ENCODE results near the gene MEF2B.

The MEF2B gene

GRCh38 chr19:19169236-19170052 is 619 bp downstream of the MEF2B start:
- Histone ChIP-seq H3K27me3 (peaks cover 0 to 5% of the 10 kb centered on the region in 2 donors), H3K27ac (no peak overlapping the region), H3K9me3 (no peaks in the 10 kb centered on the region), H3K36me3 (peaks cover 0 to 9% (median 0%) of the 10 kb centered on the region in 3 donors), H3K4me3 (no peak overlapping the region), H3K4me1 (peaks cover 0 to 13% (median 10%) of the 10 kb centered on the region in 4 donors)
- intact Hi-C loops (cut with DNase I; ENCODE audit: low total_unique reads): no loop called here
- no peak for TF ChIP-seq CTCF (IDR thresholded peaks at IDR 0.05)
- DNase-seq: no peak

- intact Hi-C loops (cut with DNase I; ENCODE audit: low total_unique reads): no loop called here
- Histone ChIP-seq H3K4me1 (peaks cover 0 to 13% (median 10%) of the 10 kb centered on the region in 4 donors), H3K36me3 (peaks cover 0 to 7% (median 0%) of the 10 kb centered on the region in 3 donors), H3K27me3 (peaks cover 0 to 5% of the 10 kb centered on the region in 2 donors), H3K4me3 (no peak overlapping the region), H3K9me3 (no peaks in the 10 kb centered on the region), H3K27ac (no peak overlapping the region)
- DNase-seq: no peak
- no peak for TF ChIP-seq CTCF (IDR thresholded peaks at IDR 0.05)
These were observed 2.5 kb downstream of the MEF2B start for GRCh38 chr19:19167612-19168011.

DNA sequence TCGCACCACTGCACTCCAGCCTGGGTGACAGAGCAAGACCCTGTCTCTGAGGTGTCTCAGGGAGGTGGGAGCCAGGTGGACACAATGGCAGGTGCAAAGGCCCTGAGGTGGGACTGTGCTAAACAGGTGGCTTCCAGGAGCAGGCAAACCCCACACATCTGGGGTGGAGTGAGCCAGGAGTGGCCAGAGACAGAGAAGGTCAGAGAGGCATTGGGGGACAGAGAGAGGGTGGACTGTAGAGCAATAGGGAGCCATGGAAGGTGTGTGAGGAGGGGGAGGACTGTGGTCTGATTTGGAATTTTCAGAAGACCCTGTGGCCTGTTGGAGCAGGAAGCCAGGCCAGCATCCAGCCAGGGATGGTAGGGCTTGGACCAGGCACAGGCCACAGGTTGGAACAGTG is 4.7 kb downstream of the MEF2B start:
- Histone ChIP-seq H3K36me3 (no peaks in the 10 kb centered on the region), H3K4me3 (no peak overlapping the region), H3K4me1 (peaks cover 0 to 8% (median 6%) of the 10 kb centered on the region in 4 donors), H3K9me3 (no peaks in the 10 kb centered on the region), H3K27me3 (no peaks in the 10 kb centered on the region), H3K27ac (no peak overlapping the region)
- TF ChIP-seq CTCF (IDR thresholded peaks at IDR 0.05): no peak
- intact Hi-C loops (cut with DNase I; ENCODE audit: low total_unique reads): no loop called here
- DNase-seq: no peak

DNA sequence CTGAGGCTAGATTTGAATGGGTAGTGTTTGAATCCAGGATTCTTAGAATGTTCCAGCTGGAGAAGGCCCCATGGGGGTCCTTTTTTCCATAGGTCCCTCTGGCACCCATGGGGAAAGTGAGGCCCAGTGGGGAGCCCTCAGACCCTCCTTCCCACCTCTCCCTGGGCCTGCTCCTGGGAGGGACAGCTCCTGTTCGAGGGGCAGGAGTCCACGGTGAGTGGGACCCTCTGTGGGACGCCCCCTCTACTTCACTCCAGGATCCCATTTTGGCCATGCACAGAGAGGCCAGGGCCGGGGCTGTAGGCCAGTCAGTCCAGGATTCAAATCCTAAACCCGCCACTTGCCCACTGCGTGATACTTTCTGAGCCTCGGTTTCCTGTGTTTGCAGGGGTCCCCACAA is 7.6 kb downstream of the MEF2B start:
- no peaks in the 10 kb centered on the region for H3K4me1 ChIP-seq
- no peak overlapping the region for H3K4me3 ChIP-seq
- TF ChIP-seq CTCF (IDR thresholded peaks at IDR 0.05): no peak
- no peak for DNase-seq
- no peaks in the 10 kb centered on the region for H3K9me3 ChIP-seq
- H3K36me3 ChIP-seq: no peaks in the 10 kb centered on the region
- H3K27me3 ChIP-seq: no peaks in the 10 kb centered on the region
- H3K27ac ChIP-seq: no peak overlapping the region
- intact Hi-C loops (cut with DNase I; ENCODE audit: low total_unique reads): no loop called here

DNA sequence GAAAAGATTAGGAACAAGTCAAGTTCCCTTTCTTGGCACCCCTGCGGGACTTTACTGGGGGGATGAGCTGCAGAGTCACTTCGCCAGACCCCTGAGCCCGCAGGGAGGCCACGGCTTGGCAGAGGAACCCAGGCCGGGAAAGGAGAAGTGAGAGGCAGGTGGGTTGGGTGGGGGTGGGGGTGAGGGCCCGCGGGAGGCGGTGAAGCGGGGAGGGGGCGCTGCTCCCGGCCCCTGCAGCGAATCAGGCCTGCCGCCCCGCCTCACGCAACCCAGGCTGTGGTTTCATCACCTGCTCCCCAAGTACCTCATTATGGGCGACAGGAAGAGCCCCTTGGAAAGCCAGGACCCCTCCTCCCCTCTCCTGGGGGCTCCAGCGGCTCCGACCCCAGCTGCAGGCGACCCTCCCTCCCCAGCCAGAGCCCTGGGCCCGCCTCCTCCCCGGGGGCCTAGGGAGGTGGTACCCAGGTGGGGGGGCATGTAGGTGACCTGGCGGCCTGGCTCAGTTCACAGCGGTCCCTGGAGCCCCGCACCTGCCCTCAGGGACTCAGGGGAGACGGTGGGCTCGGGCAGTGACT is 9.5 kb downstream of the MEF2B start:
- H3K4me3 ChIP-seq: no peak overlapping the region
- TF ChIP-seq CTCF (IDR thresholded peaks at IDR 0.05): no peak
- intact Hi-C loops (cut with DNase I; ENCODE audit: low total_unique reads): no loop called here
- H3K36me3 ChIP-seq: peaks cover 8 to 16% (median 13%) of the 10 kb centered on the region in 3 donors
- H3K27ac ChIP-seq: no peak overlapping the region
- no peaks in the 10 kb centered on the region for H3K27me3 ChIP-seq
- no peak for DNase-seq
- H3K4me1 ChIP-seq: no peaks in the 10 kb centered on the region
- H3K9me3 ChIP-seq: no peaks in the 10 kb centered on the region
